Kidney (tissue), 14 donors: Measurements from ENCODE around the gene CTCFL. TPM values are rescaled to one million over a fixed set of nuclear protein-coding genes. Genes with fewer than 3 reads are reported as not detected.

Experiments used
- DNase-seq, 5 donors: peaks; one replicate each; pipeline ENCODE4 v3.0.0-alpha.2; 2013 to 2020
- FAIRE-seq: peaks from 2 replicates; lab custom pipeline; 2012; peaks lifted over from hg19 to GRCh38; lab: Jason Lieb, UNC
- H3K27ac ChIP-seq, 2 donors: one replicate each; pipeline ENCODE4 v1.7.0; 2013; ENCODE audit warnings: low read depth in 2 of 2, low read length in 2 of 2, inconsistent platforms in 1 of 2
- H3K27me3 ChIP-seq: one replicate; pipeline ENCODE4 v1.7.1; 2013; ENCODE audit warnings: low read length, inconsistent platforms; ENCODE audit not compliant: control insufficient read depth, insufficient read depth
- H3K36me3 ChIP-seq, 3 donors: one replicate each; pipeline versions ENCODE4 v1.7.0 to v1.7.1; 2013; ENCODE audit warnings: low read length in 3 of 3, control low read depth in 1 of 3, inconsistent platforms in 1 of 3; ENCODE audit not compliant: insufficient read depth in 3 of 3, control insufficient read depth in 2 of 3
- H3K4me1 ChIP-seq, 3 donors: one replicate each; pipeline versions ENCODE4 v1.7.0 to v1.7.1; 2013; ENCODE audit warnings: low read length in 3 of 3, inconsistent platforms in 1 of 3, low read depth in 1 of 3; ENCODE audit not compliant: control insufficient read depth in 2 of 3, insufficient read depth in 2 of 3
- H3K4me3 ChIP-seq, 3 donors: one replicate each; pipeline versions ENCODE4 v1.7.0 to v1.8.1; 2013; ENCODE audit warnings: low read length in 3 of 3, control low read depth in 1 of 3, inconsistent platforms in 1 of 3
- H3K9ac ChIP-seq, 3 donors: one replicate each; pipeline versions ENCODE4 v1.7.0 to v1.7.1; 2013; ENCODE audit warnings: low read length in 3 of 3, control low read depth in 1 of 3, inconsistent platforms in 1 of 3
- H3K9me3 ChIP-seq, 3 donors: one replicate each; pipeline versions ENCODE4 v1.7.0 to v1.7.1; 2013; ENCODE audit warnings: low read length in 3 of 3, control low read depth in 1 of 3, inconsistent platforms in 1 of 3; ENCODE audit not compliant: control insufficient read depth in 2 of 3, insufficient read depth in 1 of 3
- intact Hi-C: fragments of 100-400 bp; cut with DNase I; formaldehyde crosslinking; loops from one replicate; pipeline ENCODE4 v1.11.1; 2022
- polyA plus RNA-seq: library from polyadenylated mRNA; stranded (reverse); fragments of 350-450 nt; fragmentation: Illumina TruSeq; extraction: RNeasy Lipid Tissue Mini Kit (QIAGEN cat#74804); gene quantifications from one replicate; pipeline ENCODE4 v1.2.3, GENCODE V29; 2014; ENCODE audit warnings: low read depth, low replicate concordance; ENCODE audit not compliant: insufficient read depth
- total RNA-seq: library from RNA; stranded (reverse); fragmentation: NEBNext Ultra II Directional; extraction: Animal tissue kit (Norgen Biotek cat#: 25700); gene quantifications from one replicate; pipeline ENCODE4 v1.2.1, GENCODE V29; 2021
- TF ChIP-seq, protein P1 (sequence below): IDR thresholded peaks from 3 replicates; pipeline ENCODE4 v1.5.1; 2012; ENCODE audit warnings: mild to moderate bottlenecking, moderate library complexity, borderline replicate concordance; ENCODE audit not compliant: insufficient read depth; ENCODE audit errors: extremely low read depth
- donor health status: control.
- donor health status: control.
- donor health status: control.
- donor health status: control.
- donor health status: control.
- donor health status: DM: yes; HTN: yes; CAD: no.
- donor health status: Normal renal cell carcinoma (clear cell type).

CTCFL gene
- total and polyA plus RNA-seq, 2 donors from 2014 or later, result not detected

DNA sequence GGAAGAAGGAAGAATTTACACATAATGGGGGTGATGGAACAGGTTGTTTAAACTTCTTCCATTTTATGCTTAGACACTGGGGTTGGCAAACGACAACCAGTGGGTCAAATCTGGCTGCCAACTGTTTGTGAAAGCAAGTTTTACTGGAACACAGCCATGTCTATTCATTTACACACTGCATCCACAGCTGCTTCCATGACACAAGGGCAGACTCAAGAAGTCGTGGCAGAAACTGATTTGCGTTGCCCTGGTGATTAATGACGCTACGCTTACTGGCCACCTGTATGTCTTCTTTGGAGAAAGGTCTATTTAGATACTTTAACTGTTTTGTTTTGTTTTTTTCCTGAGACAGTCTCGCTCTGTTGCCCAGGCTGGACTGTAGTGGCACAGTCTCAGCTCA, 19.0 kb downstream of the CTCFL start:
- DNase-seq (peak in 1 of 5 donors; percentile 52), FAIRE-seq (no peak)
- no peaks in the 10 kb centered on the region for H3K27me3 ChIP-seq
- H3K36me3 ChIP-seq, result no peaks in the 10 kb centered on the region
- H3K4me3 ChIP-seq, result no peak overlapping the region
- H3K9me3 ChIP-seq, result no peaks in the 10 kb centered on the region
- intact Hi-C loops, result no loop called here
- TF ChIP-seq, protein P1, sequence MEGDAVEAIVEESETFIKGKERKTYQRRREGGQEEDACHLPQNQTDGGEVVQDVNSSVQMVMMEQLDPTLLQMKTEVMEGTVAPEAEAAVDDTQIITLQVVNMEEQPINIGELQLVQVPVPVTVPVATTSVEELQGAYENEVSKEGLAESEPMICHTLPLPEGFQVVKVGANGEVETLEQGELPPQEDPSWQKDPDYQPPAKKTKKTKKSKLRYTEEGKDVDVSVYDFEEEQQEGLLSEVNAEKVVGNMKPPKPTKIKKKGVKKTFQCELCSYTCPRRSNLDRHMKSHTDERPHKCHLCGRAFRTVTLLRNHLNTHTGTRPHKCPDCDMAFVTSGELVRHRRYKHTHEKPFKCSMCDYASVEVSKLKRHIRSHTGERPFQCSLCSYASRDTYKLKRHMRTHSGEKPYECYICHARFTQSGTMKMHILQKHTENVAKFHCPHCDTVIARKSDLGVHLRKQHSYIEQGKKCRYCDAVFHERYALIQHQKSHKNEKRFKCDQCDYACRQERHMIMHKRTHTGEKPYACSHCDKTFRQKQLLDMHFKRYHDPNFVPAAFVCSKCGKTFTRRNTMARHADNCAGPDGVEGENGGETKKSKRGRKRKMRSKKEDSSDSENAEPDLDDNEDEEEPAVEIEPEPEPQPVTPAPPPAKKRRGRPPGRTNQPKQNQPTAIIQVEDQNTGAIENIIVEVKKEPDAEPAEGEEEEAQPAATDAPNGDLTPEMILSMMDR, result no peak
- H3K4me1 ChIP-seq, result no peaks in the 10 kb centered on the region
- H3K9ac ChIP-seq, result no peak overlapping the region
- no peak overlapping the region for H3K27ac ChIP-seq

DNA sequence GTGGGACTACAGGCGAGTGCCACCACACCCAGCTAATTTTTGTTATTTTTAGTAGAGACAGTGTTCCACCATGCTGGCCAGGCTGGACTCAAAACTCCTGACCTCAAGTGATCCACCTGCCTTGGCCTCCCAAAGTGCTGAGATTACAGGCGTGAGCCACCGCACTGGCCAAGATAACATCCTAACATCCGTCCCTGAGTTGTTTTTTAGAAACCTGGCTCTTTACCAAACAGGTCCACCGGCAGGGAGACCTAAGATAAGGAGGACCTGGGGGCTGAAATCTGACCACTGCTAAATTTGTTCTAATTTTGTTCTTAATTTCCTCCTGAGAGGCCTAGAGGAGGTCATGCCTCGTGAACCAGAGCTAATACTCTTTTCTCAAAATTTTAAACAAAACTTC, 20.5 kb downstream of the CTCFL start:
- Histone ChIP-seq H3K27me3 (no peaks in the 10 kb centered on the region), H3K4me1 (no peaks in the 10 kb centered on the region), H3K4me3 (no peak overlapping the region), H3K27ac (no peak overlapping the region), H3K36me3 (no peaks in the 10 kb centered on the region), H3K9ac (no peak overlapping the region), H3K9me3 (no peaks in the 10 kb centered on the region)
- intact Hi-C loops, result loop anchor here (5.0 kb wide), 1 partner anchor 122 kb away; no protein-coding TSS in a partner anchor
- DNase-seq (no peak), FAIRE-seq (no peak)
- TF ChIP-seq, protein P1, result no peak

DNA sequence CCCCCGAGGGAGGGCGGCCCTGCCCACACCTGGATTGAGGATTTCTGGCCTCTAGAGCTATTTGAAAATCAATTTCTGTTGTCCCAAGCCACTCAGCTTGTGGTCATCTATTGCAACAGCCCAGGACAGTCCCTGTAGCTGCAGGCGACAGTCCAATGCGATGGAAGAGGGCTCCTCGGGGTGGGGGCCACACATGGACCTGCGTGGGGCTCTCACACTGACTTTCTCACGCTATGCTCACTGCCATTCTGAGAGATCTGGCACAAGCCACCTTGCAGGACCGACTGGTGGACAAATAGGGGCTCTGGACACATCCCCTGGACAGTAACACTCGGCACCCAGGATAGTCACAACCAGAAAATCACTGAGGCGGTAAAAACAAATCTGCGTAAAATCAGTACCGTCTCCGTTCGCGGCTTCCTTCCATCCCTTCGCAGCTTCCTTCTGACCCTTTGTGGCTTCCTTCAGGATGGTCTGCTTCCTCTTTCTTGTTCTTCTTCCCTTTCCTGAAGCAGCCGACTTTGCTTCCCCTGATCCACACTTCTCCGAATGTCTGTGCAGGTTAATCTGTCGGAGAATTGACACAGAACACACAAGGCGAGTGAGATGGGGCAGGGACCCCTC, 21.8 kb downstream of the CTCFL start:
- Histone ChIP-seq H3K9me3 (no peaks in the 10 kb centered on the region), H3K36me3 (no peaks in the 10 kb centered on the region), H3K27ac (no peak overlapping the region), H3K4me1 (no peaks in the 10 kb centered on the region), H3K4me3 (no peak overlapping the region), H3K9ac (no peak overlapping the region), H3K27me3 (no peaks in the 10 kb centered on the region)
- TF ChIP-seq, protein P1, result no peak
- intact Hi-C loops, result loop anchor here (5.0 kb wide), 1 partner anchor 121 kb away; no protein-coding TSS in a partner anchor
- no peak for DNase-seq
- no peak for FAIRE-seq
